Progenitor cell of endocrine pancreas (in vitro differentiated cells): Measurements from ENCODE around the gene RCBTB1. TPM values are rescaled to one million over a fixed set of nuclear protein-coding genes. Genes with fewer than 3 reads are reported as not detected.
A peak's percentile ranks its signal among the peaks of the same experiment; 100 is the strongest.
"Not testable (repeated sequence)": the region's sequence is repeated elsewhere in the genome, so short reads cannot be mapped to it uniquely, and the experiment has no call there.

ENCODE experiments used
- DNase-seq: peaks from one replicate; pipeline ENCODE4 v3.0.0; 2021; ENCODE audit warnings: low spot score; ENCODE audit not compliant: unreplicated experiment
- H3K27ac Mint-ChIP-seq: 2 replicates; pipeline ENCODE4 v1.8.0; 2021; ENCODE audit warnings: mild to moderate bottlenecking, moderate library complexity, mixed read lengths
- H3K27me3 Mint-ChIP-seq: 2 replicates; pipeline ENCODE4 v1.8.0; 2021; ENCODE audit warnings: mixed read lengths
- H3K36me3 Mint-ChIP-seq: 2 replicates; pipeline ENCODE4 v1.8.0; 2022; ENCODE audit warnings: mixed read lengths; ENCODE audit not compliant: insufficient read depth
- H3K4me1 Mint-ChIP-seq: 2 replicates; pipeline ENCODE4 v1.8.0; 2021; ENCODE audit warnings: low read depth, mixed read lengths
- H3K4me3 Mint-ChIP-seq: 2 replicates; pipeline ENCODE4 v1.8.0; 2021; ENCODE audit warnings: low read depth, mild to moderate bottlenecking, moderate library complexity, mixed read lengths
- H3K9me3 Mint-ChIP-seq: 2 replicates; pipeline ENCODE4 v1.8.0; 2021; ENCODE audit warnings: low read depth, mixed read lengths
- total RNA-seq: library from RNA; stranded (reverse); gene quantifications from 2 replicates; pipeline ENCODE4 v1.2.1, GENCODE V29; 2021
- TF ChIP-seq, protein P1 (sequence below): fragments of 200-600 bp; sonication (generic); IDR thresholded peaks from one replicate; pipeline ENCODE4 v1.5.0; 2021; ENCODE audit warnings: antibody characterized with exemption, mild to moderate bottlenecking; ENCODE audit not compliant: unreplicated experiment

The RCBTB1 gene
- total RNA-seq, 1 donor from 2014 or later, result 29.8 TPM

DNA sequence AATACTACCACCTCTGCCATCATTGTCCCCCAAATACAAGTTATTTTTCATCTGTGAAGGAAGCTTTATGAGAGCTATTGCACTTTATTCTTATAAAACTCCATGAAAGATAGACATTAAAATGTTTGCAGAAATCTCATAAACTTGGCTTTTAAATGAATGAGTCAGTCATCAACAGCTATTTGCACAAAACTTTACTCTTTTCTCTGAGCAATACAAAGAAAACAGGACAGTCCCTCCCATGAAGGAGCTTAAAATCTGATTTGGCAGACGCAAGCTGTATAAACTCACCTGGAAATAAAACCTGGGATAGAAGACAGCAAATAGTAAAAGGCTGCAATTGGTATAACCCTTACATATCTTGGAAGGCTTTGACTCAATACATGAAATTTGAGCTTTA is 16.6 kb upstream of the RCBTB1 start:
- no peak for DNase-seq
- Mint-ChIP-seq H3K4me3 (no peak overlapping the region), H3K27me3 (no peaks in the 10 kb centered on the region), H3K36me3 (no peaks in the 10 kb centered on the region), H3K9me3 (no peaks in the 10 kb centered on the region), H3K4me1 (peaks cover 2% of the 10 kb centered on the region), H3K27ac (no peak overlapping the region)
- TF ChIP-seq, protein P1, sequence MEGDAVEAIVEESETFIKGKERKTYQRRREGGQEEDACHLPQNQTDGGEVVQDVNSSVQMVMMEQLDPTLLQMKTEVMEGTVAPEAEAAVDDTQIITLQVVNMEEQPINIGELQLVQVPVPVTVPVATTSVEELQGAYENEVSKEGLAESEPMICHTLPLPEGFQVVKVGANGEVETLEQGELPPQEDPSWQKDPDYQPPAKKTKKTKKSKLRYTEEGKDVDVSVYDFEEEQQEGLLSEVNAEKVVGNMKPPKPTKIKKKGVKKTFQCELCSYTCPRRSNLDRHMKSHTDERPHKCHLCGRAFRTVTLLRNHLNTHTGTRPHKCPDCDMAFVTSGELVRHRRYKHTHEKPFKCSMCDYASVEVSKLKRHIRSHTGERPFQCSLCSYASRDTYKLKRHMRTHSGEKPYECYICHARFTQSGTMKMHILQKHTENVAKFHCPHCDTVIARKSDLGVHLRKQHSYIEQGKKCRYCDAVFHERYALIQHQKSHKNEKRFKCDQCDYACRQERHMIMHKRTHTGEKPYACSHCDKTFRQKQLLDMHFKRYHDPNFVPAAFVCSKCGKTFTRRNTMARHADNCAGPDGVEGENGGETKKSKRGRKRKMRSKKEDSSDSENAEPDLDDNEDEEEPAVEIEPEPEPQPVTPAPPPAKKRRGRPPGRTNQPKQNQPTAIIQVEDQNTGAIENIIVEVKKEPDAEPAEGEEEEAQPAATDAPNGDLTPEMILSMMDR, result no peak

DNA sequence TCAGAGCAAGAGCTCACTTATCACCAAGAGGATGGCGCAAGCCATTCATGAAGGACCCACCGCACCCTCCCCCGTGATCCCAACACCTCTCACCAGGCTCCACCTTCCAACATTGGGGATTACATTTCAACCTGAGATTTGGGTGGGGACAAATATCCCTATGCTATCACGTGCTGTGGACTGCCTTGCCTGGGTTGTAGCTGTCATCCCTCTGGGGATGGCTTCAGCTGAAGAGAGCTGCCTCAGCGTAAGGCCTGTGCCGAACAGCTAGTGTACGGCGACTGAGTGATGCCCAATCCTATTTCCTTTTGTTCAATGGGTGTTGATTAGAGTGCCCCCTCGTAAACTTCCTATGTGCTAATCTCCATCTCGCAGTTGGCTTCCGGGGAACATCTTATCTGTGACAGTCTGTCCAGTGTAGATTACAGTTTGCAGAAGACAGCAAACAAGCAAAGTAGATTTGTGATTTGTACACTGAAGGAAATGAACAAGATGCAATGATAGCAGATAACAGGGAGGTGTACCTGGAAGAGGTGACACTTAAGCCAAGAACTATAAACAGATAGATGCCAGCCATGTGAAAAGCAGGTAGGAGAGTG is 11.8 kb upstream of the RCBTB1 start:
- Mint-ChIP-seq H3K27ac (peak overlapping the region; percentile 15), H3K36me3 (no peaks in the 10 kb centered on the region), H3K4me3 (no peak overlapping the region), H3K27me3 (no peaks in the 10 kb centered on the region), H3K9me3 (no peaks in the 10 kb centered on the region), H3K4me1 (no peaks in the 10 kb centered on the region)
- TF ChIP-seq, protein P1, result no peak
- DNase-seq, result no peak

DNA sequence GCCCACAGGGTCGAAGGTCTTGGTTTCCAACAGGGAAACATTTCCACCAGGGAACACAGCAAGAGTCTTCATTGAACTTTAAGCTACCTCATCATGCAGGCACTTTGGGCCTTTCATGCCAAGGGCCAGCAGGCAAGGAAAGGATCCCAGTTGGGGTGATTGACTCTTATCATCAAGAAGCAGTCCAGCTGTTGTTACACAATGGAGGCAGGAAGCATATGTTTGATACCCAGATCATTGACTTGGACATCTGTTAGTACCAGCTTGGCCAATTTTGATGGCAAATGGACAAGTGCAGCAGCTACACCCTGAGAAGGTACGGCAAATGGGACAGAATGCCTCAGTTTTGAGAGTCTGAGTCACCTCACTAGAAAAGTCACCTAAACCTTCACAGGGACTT is 10.9 kb upstream of the RCBTB1 start:
- no peaks in the 10 kb centered on the region for H3K27me3 Mint-ChIP-seq
- TF ChIP-seq, protein P1, result no peak
- H3K4me1 Mint-ChIP-seq, result no peaks in the 10 kb centered on the region
- H3K36me3 Mint-ChIP-seq, result no peaks in the 10 kb centered on the region
- no peaks in the 10 kb centered on the region for H3K9me3 Mint-ChIP-seq
- no peak for DNase-seq
- H3K4me3 Mint-ChIP-seq, result no peak overlapping the region
- H3K27ac Mint-ChIP-seq, result no peak overlapping the region

DNA sequence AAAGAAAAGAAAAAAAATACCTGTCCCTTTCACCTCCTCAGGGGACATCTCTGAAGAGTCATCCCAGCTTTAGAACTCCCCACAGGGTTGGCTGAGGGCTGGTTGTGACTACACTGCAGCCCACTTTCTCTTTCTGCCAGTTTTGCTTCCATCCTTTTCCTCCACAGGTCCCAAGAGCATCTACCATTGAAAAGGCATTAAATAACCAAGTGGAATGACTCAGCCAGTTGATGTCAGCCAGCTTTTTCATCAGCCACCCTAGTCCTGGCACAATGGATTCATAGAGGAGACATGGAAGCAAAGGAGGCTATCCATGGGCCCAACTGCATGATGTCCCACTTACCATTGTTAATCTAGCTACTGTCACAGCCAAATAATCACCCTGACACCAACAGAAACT is 9.2 kb upstream of the RCBTB1 start:
- no peak for DNase-seq
- no peak overlapping the region for H3K4me3 Mint-ChIP-seq
- H3K27ac Mint-ChIP-seq, result no peak overlapping the region
- TF ChIP-seq, protein P1, result no peak
- H3K4me1 Mint-ChIP-seq, result no peaks in the 10 kb centered on the region
- H3K9me3 Mint-ChIP-seq, result no peaks in the 10 kb centered on the region
- no peaks in the 10 kb centered on the region for H3K27me3 Mint-ChIP-seq
- no peaks in the 10 kb centered on the region for H3K36me3 Mint-ChIP-seq

DNA sequence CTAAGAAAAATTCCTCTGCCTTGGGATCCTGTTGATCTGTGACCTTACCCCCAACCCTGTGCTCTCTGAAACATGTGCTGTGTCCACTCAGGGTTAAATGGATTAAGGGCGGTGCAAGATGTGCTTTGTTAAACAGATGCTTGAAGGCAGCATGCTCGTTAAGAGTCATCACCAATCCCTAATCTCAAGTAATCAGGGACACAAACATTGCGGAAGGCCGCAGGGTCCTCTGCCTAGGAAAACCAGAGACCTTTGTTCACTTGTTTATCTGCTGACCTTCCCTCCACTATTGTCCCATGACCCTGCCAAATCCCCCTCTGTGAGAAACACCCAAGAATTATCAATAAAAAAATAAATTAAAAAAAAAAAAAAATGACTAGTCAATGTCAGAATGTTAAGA is 8.5 kb upstream of the RCBTB1 start:
- not testable (repeated sequence) for H3K36me3 Mint-ChIP-seq, H3K4me1 Mint-ChIP-seq, H3K9me3 Mint-ChIP-seq, H3K27me3 Mint-ChIP-seq, DNase-seq, H3K4me3 Mint-ChIP-seq, H3K27ac Mint-ChIP-seq

DNA sequence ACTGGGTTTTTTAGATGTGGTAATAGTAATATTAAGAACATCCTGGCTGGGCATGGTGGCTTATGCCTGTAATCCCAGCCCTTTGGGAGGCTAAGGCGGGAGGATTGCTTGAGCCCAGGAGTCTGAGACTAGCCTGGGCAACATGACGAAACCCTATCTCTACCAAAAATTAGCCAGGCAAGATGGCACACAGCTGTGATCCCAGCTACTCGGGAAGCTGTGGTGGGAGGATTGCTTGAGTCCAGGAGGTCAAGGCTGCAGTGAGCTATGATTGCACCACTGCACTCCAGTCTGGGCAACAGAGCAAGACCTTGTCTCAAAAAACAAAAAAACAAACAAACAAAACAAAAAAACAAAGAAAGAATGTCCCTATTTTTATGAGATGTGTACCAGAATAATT is 5.4 kb upstream of the RCBTB1 start:
- not testable (repeated sequence) for H3K27me3 Mint-ChIP-seq, DNase-seq, H3K4me3 Mint-ChIP-seq, H3K36me3 Mint-ChIP-seq, H3K9me3 Mint-ChIP-seq, H3K27ac Mint-ChIP-seq
- H3K4me1 Mint-ChIP-seq, result peaks cover 16% of the 10 kb centered on the region
